ENCODE data around the gene RHOBTB3.

The RHOBTB3 gene

DNA sequence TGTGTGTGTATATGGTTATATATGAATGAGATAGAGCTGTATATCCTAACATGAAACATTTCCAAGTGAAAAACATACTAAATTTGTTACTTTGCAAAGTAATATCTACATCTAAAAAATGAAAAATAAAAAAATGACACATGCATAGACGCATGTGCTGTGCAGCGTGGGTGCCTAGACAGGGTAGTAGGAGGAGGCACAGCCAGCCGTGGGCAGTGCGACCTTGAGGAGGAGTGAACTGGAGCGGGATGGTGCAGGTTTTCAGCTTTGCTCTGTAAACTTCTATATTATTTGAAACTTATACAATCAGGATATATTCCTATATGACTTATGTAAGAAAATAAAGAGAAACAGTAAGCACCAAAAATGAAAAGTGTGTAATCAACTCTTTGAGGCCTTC is 106.4 kb downstream of the RHOBTB3 start:
- TF ChIP-seq CTCF (IDR thresholded peaks at IDR 0.05; ENCODE audit: low read depth, low read length), result no peak
- no peak for DNase-seq (ENCODE audit: extremely low read depth, low read depth)

GRCh38 chr5:95838001-95838520 is 106.9 kb downstream of the RHOBTB3 start:
- DNase-seq (ENCODE audit: extremely low read depth, low read depth), result no peak
- TF ChIP-seq CTCF (IDR thresholded peaks at IDR 0.05; ENCODE audit: low read depth, low read length), result no peak

DNA sequence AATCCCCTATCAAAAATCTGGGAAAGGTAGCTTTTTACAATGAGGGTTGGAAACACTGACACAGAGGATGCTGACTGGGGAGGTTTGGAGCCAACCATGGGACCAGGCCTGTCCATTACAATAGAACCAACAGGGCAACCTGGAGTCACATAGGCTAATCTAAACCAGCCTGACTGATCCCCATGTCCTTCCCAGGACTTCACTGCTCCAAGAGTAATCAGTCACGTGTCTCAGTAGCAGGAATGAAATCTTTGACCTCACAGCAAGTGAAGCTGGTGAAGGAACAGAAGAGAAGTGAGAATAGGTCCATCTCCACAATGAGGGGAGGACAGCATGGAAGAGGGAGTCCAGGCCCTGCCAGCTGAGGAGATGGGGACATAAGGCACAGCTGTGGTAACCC is 107.4 kb downstream of the RHOBTB3 start:
- TF ChIP-seq CTCF (IDR thresholded peaks at IDR 0.05; ENCODE audit: low read depth, low read length), result no peak
- DNase-seq (ENCODE audit: extremely low read depth, low read depth), result no peak

- TF ChIP-seq CTCF (IDR thresholded peaks at IDR 0.05; ENCODE audit: low read depth, low read length), result no peak
- no peak for DNase-seq (ENCODE audit: extremely low read depth, low read depth)
Observed at GRCh38 chr5:95839658-95840057, 108.5 kb downstream of the RHOBTB3 start.

- no peak for TF ChIP-seq CTCF (IDR thresholded peaks at IDR 0.05; ENCODE audit: low read depth, low read length)
- DNase-seq (ENCODE audit: extremely low read depth, low read depth), result no peak
Observed at GRCh38 chr5:95840956-95841705, 110.0 kb downstream of the RHOBTB3 start.

- no peak for TF ChIP-seq CTCF (IDR thresholded peaks at IDR 0.05; ENCODE audit: low read depth, low read length)
- DNase-seq (ENCODE audit: extremely low read depth, low read depth), result peak; percentile 42
Observed at GRCh38 chr5:95841914-95842812, 111.0 kb downstream of the RHOBTB3 start.
